Kidney epithelial cell (primary cell): ENCODE data around the gene FER1L5. TPM values are rescaled to one million over a fixed set of nuclear protein-coding genes. Genes with fewer than 3 reads are reported as not detected.

Source experiments
- DNase-seq: peaks from one replicate; pipeline ENCODE4 v3.0.0-alpha.2; 2010; ENCODE audit warnings: low read depth
- H3K27me3 ChIP-seq: 2 replicates; pipeline ENCODE4 v1.6.0; 2011; ENCODE audit warnings: low read length; ENCODE audit not compliant: control insufficient read depth, insufficient read depth
- H3K36me3 ChIP-seq: 2 replicates; pipeline ENCODE4 v1.5.1; 2011; ENCODE audit warnings: low read length; ENCODE audit not compliant: control insufficient read depth, insufficient read depth
- H3K4me3 ChIP-seq: 2 replicates; pipeline ENCODE4 v1.5.1; 2011; ENCODE audit warnings: low read depth, mild to moderate bottlenecking, control low read depth, low read length
- CTCF ChIP-seq: IDR thresholded peaks from 2 replicates; pipeline ENCODE4 v1.5.1; 2011; ENCODE audit warnings: mild to moderate bottlenecking, moderate library complexity, low read length, control low read depth, inconsistent platforms; ENCODE audit not compliant: insufficient read depth, poor library complexity, severe bottlenecking
- total RNA-seq: library from RNA; depleted of rRNA; stranded (reverse); fragments of >200 nt; gene quantifications from 2 replicates; pipeline ENCODE4 v1.2.3, GENCODE V29; 2015

Gene FER1L5
- 0.07 TPM in 1 of 2 replicates, not detected in the other for total RNA-seq

- Histone ChIP-seq H3K27me3 (no peaks in the 10 kb centered on the region), H3K36me3 (no peaks in the 10 kb centered on the region), H3K4me3 (peak within 1 kb of the TSS; percentile 43)
- peak; percentile 48 for DNase-seq
- TF ChIP-seq CTCF: no peak
Measured at GRCh38 chr2:96642564-96643360, at the start of gene FER1L5. Gene FER1L5 (plus strand): TSS chr2:96642764. CDS start chr2:96642837, 73 bp downstream.

DNA sequence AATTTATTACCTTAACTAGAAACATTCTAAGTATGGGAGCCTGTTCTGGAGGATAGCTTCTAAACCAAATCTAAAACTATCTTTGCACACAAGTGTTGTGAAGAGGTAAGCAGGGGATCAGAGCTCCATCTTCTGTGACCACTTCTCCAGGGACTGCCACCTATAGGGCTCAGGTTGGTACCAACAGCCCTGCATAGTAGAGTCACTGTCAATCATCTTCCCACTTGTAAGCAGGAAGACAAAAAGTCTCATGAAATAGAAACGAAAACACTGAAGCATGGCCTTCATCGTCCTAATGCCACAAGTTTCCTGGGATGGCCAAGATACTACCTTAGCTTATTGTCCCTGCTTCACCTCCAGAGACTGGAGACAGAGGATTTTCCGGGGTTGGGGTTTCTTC lies 48.3 kb upstream of the FER1L5 start:
- TF ChIP-seq CTCF: no peak
- Histone ChIP-seq H3K36me3 (peaks cover 5% of the 10 kb centered on the region), H3K27me3 (no peaks in the 10 kb centered on the region)

GRCh38 chr2:96594691-96595152 lies 47.8 kb upstream of the FER1L5 start:
- TF ChIP-seq CTCF: no peak
- Histone ChIP-seq H3K27me3 (no peaks in the 10 kb centered on the region), H3K36me3 (peaks cover 5% of the 10 kb centered on the region), H3K4me3 (no peak overlapping the region)
- no peak for DNase-seq

More for the DNA sequence above, 48.3 kb upstream of the FER1L5 start:
- DNase-seq: no peak
- H3K4me3 ChIP-seq: no peak overlapping the region

GRCh38 chr2:96596596-96596995 lies 46.0 kb upstream of the FER1L5 start:
- no peak for TF ChIP-seq CTCF
- Histone ChIP-seq H3K36me3 (peaks cover 5% of the 10 kb centered on the region), H3K27me3 (no peaks in the 10 kb centered on the region), H3K4me3 (no peak overlapping the region)
- no peak for DNase-seq

DNA sequence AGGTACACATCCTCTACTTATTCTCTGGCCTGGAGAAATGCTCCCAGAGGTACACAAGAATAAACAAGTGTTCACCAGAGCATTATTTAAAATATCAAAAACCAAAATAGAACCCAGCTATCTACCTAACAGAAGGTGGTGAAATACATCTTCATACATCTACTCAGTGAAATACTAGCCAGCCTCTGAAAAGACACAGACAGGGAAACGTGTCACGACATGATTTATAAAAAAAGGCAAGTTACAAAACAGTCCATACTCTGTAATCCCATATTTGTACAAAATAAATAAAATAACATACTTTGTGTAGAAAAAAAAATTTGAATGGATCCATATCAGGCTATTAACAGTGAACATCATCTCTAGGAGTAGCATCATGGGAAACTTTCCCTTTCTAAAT lies 42.6 kb upstream of the FER1L5 start:
- H3K36me3 ChIP-seq: peaks cover 1% of the 10 kb centered on the region

More for the DNA sequence above, 42.6 kb upstream of the FER1L5 start:
- no peak for TF ChIP-seq CTCF
- H3K4me3 ChIP-seq: no peak overlapping the region
- no peaks in the 10 kb centered on the region for H3K27me3 ChIP-seq
- no peak for DNase-seq
